Esophagus muscularis mucosa (tissue), 4 donors: ENCODE measurements around the gene APP. TPM values are rescaled to one million over a fixed set of nuclear protein-coding genes. Genes with fewer than 3 reads are reported as not detected.

Experiments used
- DNase-seq: peaks from one replicate; pipeline ENCODE4 v3.0.0-alpha.2; 2017; ENCODE audit errors: extremely low spot score
- H3K27ac ChIP-seq, 4 donors: fragments of 200-600 bp; sonication (generic); replicated peaks in 1 of 4; 1 replicate in 3 of 4; 2 replicates in 1 of 4; pipeline ENCODE4 v1.5.1; 2016 to 2019; ENCODE audit warnings: mild to moderate bottlenecking in 1 of 4
- H3K27me3 ChIP-seq, 4 donors: fragments of 200-600 bp; sonication (generic); one replicate each; pipeline versions ENCODE4 v1.5.1 to v1.6.0; 2016 to 2019
- H3K36me3 ChIP-seq, 4 donors: fragments of 200-600 bp; sonication (generic); one replicate each; pipeline ENCODE4 v1.5.1; 2016 to 2019
- H3K4me1 ChIP-seq, 4 donors: fragments of 200-600 bp; sonication (generic); one replicate each; pipeline ENCODE4 v1.5.1; 2016 to 2019
- H3K4me3 ChIP-seq, 4 donors: fragments of 200-600 bp; sonication (generic); 1 replicate in 2 of 4; 2 replicates in 2 of 4; pipeline ENCODE4 v1.5.1; 2016 to 2019; ENCODE audit warnings: mild to moderate bottlenecking in 4 of 4, moderate library complexity in 1 of 4
- H3K9me3 ChIP-seq, 4 donors: fragments of 200-600 bp; sonication (generic); 1 replicate in 3 of 4; 2 replicates in 1 of 4; pipeline ENCODE4 v1.5.1; 2016 to 2019
- EP300 ChIP-seq: sonication (generic); formaldehyde crosslinking; IDR thresholded peaks from one replicate; pipeline ENCODE4 v1.6.1; 2017; ENCODE audit warnings: antibody characterized with exemption
- POLR2A ChIP-seq: fragments of 450-650 bp; IDR thresholded peaks from one replicate; pipeline ENCODE4 v1.6.1; 2017; ENCODE audit warnings: antibody characterized with exemption, moderate library complexity, mild to moderate bottlenecking, low read depth
- POLR2AphosphoS5 ChIP-seq, 2 donors: sonication (generic); formaldehyde crosslinking; IDR thresholded peaks; one replicate each; pipeline ENCODE4 v1.6.1; 2017; ENCODE audit warnings: antibody characterized with exemption in 2 of 2
- WGBS: methylation state at CpG from one replicate; pipeline ENCODE4 v1.1.5; 2018; 5-methylcytosine and 5-hydroxymethylcytosine counted together
- intact Hi-C: fragments of 100-400 bp; cut with DNase I; formaldehyde crosslinking; loops from one replicate; pipeline ENCODE4 v1.15.1; 2023
- total RNA-seq, 4 donors: library from RNA; depleted of rRNA; stranded (reverse); fragments of >200 nt; gene quantifications; one replicate each; pipeline versions ENCODE4 v1.1.0 to v1.2.1, GENCODE V29; 2016
- TF ChIP-seq, protein P1 (sequence below), 3 experiments: fragments of 200-600 bp in 2 of 3; fragments of 450-650 bp in 1 of 3; sonication (generic) in 2 of 3; IDR thresholded peaks; one replicate each; pipeline ENCODE4 v1.5.1; 2017 to 2019; ENCODE audit warnings: antibody characterized with exemption in 3 of 3, mild to moderate bottlenecking in 2 of 3, moderate library complexity in 1 of 3

APP gene
- total RNA-seq, 4 donors from 2014 or later: 459 to 790 (median 624) TPM

DNA sequence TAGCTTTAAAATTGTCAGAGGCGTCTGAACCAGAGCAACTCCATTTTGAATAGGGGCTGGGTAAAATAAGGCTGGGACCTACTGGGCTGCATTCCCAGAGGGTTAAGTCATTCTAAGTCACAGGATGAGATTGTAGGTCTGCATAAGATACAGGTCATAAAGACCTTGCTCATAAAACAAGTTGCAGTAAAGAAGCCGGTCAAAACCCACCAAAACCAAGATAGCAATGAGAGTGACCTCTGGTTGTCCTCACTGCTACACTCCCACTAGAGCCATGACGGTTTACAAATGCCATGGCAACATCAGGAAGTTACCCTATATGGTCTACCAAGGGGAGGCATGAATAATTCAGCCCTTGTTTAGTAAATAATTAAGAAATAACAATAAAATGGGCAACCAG is 292.2 kb downstream of the APP start:
- H3K4me3 ChIP-seq: no peak overlapping the region
- H3K36me3 ChIP-seq: peaks cover 0 to 27% (median 15%) of the 10 kb centered on the region in 4 donors
- TF ChIP-seq EP300: no peak
- no peak for TF ChIP-seq POLR2A
- TF ChIP-seq, protein P1, sequence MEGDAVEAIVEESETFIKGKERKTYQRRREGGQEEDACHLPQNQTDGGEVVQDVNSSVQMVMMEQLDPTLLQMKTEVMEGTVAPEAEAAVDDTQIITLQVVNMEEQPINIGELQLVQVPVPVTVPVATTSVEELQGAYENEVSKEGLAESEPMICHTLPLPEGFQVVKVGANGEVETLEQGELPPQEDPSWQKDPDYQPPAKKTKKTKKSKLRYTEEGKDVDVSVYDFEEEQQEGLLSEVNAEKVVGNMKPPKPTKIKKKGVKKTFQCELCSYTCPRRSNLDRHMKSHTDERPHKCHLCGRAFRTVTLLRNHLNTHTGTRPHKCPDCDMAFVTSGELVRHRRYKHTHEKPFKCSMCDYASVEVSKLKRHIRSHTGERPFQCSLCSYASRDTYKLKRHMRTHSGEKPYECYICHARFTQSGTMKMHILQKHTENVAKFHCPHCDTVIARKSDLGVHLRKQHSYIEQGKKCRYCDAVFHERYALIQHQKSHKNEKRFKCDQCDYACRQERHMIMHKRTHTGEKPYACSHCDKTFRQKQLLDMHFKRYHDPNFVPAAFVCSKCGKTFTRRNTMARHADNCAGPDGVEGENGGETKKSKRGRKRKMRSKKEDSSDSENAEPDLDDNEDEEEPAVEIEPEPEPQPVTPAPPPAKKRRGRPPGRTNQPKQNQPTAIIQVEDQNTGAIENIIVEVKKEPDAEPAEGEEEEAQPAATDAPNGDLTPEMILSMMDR (IDR thresholded peaks at IDR 0.05): no peak
- no peak for TF ChIP-seq POLR2AphosphoS5 (IDR thresholded peaks at IDR 0.05)
- H3K4me1 ChIP-seq: no peaks in the 10 kb centered on the region
- no peaks in the 10 kb centered on the region for H3K27me3 ChIP-seq
- intact Hi-C loops: no loop called here
- DNase-seq: peak; percentile 31
- no peaks in the 10 kb centered on the region for H3K9me3 ChIP-seq
- 87% methylated on average over 3 of the region's 3 CpGs for WGBS
- no peak overlapping the region for H3K27ac ChIP-seq

DNA sequence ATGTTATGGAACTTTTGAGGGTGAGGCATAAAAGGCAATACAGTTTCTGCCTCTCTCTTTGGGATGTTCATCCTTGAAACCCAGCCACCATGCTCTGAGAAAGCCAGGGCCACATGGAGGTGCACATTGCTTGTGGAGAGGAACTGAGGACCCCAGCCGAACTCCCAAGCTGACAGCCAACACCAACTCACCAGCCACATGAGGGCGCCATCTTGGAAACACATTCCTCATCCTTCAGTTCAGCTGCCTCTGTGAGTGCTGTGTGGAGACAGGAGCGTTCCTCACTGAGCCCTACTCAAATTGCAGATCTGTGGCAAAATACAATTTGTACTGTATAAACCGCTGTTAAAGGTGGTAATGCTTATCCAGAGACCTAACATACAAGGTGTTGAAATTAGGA is 298.3 kb downstream of the APP start:
- H3K4me1 ChIP-seq: no peaks in the 10 kb centered on the region
- no peak for DNase-seq
- intact Hi-C loops: no loop called here

DNA sequence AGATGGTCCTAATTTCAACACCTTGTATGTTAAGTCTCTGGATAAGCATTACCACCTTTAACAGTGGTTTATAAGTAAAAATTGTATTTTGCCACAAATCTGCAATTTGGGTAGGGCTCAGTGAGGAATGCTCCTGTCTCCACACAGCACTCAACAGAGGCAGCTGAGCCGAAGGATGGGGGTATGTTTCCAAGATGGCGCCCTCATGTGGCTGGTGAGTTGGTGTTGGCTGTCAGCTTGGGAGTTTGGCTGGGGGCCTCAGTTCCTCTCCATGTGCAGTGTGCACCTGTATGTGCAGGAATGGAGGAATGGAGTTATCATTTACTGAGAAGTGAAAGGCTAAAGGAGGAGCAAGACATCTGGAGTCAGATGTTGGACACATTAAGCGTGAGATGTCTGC is 299.0 kb downstream of the APP start:
- intact Hi-C loops: no loop called here
- 95% methylated on average over 3 of the region's 3 CpGs for WGBS
- Histone ChIP-seq H3K36me3 (no peaks in the 10 kb centered on the region), H3K9me3 (no peaks in the 10 kb centered on the region), H3K4me3 (no peak overlapping the region), H3K27ac (no peak overlapping the region), H3K27me3 (no peaks in the 10 kb centered on the region), H3K4me1 (no peaks in the 10 kb centered on the region)
- DNase-seq: no peak
- TF ChIP-seq EP300 (no peak), POLR2A (no peak), POLR2AphosphoS5 (IDR thresholded peaks at IDR 0.05) (no peak)
- TF ChIP-seq, protein P1 (IDR thresholded peaks at IDR 0.05): no peak

More for the DNA sequence above, 298.3 kb downstream of the APP start:
- Histone ChIP-seq H3K4me3 (no peak overlapping the region), H3K27me3 (no peaks in the 10 kb centered on the region), H3K9me3 (no peaks in the 10 kb centered on the region), H3K27ac (no peak overlapping the region), H3K36me3 (no peaks in the 10 kb centered on the region)
- TF ChIP-seq POLR2AphosphoS5 (IDR thresholded peaks at IDR 0.05): no peak
- TF ChIP-seq EP300: no peak
- no peak for TF ChIP-seq POLR2A
- TF ChIP-seq, protein P1 (IDR thresholded peaks at IDR 0.05): no peak
- WGBS: 95% methylated on average over 4 of the region's 4 CpGs

DNA sequence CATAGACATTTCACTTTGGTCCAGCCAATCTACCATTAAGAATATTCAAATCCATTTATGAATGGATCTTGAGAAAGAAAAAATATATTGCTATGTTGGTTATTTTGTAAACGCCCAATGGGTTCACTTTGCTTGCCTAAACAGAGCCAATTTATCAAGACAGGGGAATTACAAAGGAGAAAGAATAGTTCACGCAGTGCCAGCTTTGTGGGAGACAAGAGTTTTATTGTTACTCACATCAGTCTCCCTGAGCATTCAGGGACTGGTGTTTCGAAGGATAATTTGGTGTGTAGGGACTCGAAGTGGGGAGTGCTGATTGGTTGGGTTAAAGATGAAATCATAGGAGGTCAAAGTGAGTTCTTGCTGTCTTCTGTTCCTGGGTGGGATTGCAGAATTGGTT is 300.5 kb downstream of the APP start:
- Histone ChIP-seq H3K27ac (no peak overlapping the region), H3K27me3 (no peaks in the 10 kb centered on the region), H3K4me3 (no peak overlapping the region), H3K4me1 (no peaks in the 10 kb centered on the region), H3K36me3 (no peaks in the 10 kb centered on the region), H3K9me3 (no peaks in the 10 kb centered on the region)
- 77% methylated on average over 4 of the region's 4 CpGs for WGBS
- no peak for TF ChIP-seq POLR2A
- TF ChIP-seq, protein P1 (IDR thresholded peaks at IDR 0.05): no peak
- no peak for TF ChIP-seq POLR2AphosphoS5 (IDR thresholded peaks at IDR 0.05)
- no peak for TF ChIP-seq EP300
- intact Hi-C loops: no loop called here
- DNase-seq: no peak

DNA sequence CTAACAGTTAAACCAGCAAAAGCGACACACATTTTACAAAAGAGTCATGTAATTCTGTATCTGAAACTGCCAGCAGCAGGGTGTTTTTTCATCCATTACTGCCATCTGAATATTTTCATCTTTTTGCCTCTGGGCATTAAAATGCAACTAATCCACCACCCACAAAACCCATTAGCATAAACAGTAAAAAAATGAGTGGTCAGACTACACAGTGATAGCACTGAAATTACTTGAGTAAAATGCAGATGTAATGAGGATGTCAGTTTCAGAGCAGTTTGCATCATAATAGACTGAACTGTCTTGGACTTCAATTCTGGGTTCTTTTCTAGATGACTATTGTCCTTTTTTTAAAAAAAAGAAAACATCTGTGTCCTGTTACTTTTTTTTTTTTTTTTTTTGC is 303.5 kb downstream of the APP start:
- Histone ChIP-seq H3K36me3 (no peaks in the 10 kb centered on the region), H3K4me3 (no peak overlapping the region), H3K27ac (no peak overlapping the region), H3K27me3 (no peaks in the 10 kb centered on the region), H3K4me1 (no peaks in the 10 kb centered on the region), H3K9me3 (no peaks in the 10 kb centered on the region)
- DNase-seq: no peak
- intact Hi-C loops: no loop called here
- TF ChIP-seq POLR2A (no peak), POLR2AphosphoS5 (IDR thresholded peaks at IDR 0.05) (no peak), EP300 (no peak)
- TF ChIP-seq, protein P1 (IDR thresholded peaks at IDR 0.05): no peak
- WGBS: 93% methylated on average over 1 of the region's 1 CpG
